HG03139 (cell line): Measurements from ENCODE around the gene RPL6.
"Not testable (repeated sequence)": the region's sequence is repeated elsewhere in the genome, so short reads cannot be mapped to it uniquely, and the experiment has no call there.

ENCODE experiments used
- ATAC-seq: cut with Tn5 transposase; IDR thresholded peaks from one replicate; pipeline ENCODE4 v1.9.1; 2021; ENCODE audit not compliant: unreplicated experiment

The RPL6 gene

DNA sequence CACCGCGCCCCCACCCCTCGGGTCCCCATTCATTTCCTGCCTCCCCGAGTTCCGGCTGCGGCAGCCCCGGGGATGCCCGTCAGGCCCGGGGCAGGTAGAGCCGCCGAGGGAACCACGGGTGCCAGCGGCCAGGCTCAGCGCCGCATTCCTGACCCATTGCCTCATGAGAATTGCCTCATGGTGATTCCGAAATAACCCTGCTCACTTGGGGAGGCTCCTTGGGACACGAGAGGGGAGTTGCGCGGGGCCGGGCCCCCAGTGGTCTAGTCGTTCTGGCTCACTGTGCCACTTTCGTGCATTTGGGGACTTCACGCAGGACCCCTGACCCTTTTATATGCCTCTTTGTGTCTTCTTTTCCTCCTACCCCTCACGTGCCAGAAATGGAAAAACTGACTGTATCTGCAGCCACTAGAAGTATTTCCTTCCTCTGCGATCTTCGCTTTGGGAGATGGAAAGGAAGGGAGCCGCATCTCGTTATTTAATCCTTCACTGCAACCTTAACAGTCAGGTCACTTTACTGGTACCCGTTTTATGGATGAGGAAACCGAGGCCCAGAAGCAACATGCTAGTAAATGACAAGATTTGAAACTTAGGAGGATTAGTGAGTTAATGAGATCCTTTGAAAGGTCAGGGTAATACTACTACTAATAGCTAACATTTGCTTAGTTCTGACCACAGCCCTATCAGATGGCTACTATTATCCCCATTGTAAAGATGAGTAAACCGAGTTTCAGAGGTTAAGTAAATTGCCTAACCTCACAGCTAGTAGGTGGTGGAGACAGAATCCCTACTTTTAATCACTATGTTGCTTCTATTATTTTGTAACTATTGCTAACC, 10.1 kb upstream of the RPL6 start:
- ATAC-seq, result no peak

DNA sequence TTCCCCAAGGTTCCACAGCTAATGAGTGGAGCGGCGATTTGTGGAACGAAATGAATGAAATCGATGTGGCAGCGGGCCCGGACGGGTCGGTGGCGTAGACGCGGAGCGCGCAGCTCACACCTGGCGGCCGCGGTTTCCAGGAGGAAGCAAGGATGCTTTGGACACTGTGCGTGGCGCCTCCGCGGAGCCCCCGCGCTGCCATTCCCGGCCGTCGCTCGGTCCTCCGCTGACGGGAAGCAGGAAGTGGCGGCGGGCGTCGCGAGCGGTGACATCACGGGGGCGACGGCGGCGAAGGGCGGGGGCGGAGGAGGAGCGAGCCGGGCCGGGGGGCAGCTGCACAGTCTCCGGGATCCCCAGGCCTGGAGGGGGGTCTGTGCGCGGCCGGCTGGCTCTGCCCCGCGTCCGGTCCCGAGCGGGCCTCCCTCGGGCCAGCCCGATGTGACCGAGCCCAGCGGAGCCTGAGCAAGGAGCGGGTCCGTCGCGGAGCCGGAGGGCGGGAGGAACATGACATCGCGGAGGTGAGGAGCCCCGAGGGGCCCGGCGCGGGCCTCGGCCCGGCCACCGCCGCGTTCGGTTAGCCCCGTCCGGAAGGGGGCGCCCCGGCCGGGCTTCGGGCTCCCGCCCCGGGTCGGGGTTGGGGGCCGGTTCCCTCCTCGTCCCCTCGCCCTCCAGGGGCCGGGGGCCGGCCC, 9.3 kb upstream of the RPL6 start, which contains the start of gene PTPN11:
PTPN11 (plus strand) TSS at position 340 of the 689 bp plus-strand sequence; CDS start at position 505, 165 bp downstream.
- peak; percentile 74 for ATAC-seq

DNA sequence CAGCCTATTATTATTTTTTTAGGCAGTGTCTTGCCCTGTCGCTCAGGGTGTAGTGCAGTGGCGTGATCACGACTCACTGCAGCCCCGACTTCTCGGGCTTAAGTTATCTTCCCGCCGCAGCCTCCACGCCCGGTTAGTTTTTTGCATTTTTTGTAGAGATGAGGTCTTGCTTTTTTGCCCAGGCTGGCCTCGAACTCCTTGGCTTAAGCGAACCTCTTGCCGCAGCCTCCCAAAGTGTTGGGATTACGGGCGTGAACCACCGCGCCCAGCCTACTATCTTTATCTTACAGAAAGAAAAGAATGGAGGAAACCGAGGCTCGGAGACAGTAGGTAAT, 8.8 kb upstream of the RPL6 start:
- ATAC-seq, result no peak

DNA sequence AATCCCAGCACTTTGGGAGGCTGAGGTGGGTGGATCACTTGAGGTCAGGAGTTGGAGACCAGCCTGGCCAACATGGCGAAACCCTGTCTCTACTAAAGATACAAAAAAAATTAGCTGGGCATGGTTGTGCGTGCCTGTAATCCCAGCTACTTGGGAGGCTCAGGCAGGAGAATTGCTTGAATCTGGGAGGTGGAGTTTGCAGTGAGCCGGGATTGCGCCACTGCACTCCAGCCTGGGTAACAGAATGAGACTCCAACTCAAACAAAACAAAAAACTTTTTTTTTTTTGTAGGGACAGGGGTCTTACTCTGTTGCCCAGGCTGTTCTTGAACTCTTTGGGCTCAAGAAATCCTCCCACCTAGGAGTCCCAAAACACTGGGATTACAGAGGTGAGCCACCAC, 6.1 kb upstream of the RPL6 start:
- not testable (repeated sequence) for ATAC-seq

DNA sequence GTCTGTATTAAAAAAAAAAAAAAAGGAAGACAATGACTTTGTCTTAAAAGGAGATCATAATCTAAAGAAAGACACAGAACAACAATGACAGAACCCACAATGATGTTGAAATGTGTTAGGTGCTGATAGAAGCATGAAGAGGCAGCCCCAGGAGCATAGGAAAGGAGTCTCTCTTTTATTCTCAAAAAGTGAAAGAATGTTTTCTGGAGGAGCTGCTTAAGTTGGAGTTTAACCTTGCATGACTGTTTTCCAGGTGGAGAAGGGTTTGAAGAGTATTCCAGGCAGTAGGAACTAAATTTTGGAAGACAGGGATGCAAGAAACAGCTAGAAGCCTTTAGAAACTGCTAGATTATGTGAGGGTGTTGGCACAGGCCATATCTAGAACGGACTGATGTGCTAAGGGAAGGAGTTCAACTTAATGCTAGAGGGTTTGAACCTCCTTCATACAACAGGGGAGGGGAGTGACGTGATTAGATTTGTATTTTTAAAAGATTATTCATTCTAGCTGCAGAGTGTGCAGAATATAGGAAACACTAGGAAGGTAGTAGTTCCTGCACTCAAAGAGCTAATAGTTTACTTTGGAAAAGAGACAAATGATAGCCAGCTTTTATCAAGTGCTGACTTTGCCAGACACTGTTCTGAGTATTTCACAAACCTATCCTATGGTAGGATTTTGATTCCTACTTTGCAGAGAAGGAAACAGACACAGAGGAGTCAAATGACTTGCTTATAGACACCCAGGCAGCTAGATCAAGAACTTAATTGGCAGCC, 4.6 kb upstream of the RPL6 start:
- no peak for ATAC-seq

DNA sequence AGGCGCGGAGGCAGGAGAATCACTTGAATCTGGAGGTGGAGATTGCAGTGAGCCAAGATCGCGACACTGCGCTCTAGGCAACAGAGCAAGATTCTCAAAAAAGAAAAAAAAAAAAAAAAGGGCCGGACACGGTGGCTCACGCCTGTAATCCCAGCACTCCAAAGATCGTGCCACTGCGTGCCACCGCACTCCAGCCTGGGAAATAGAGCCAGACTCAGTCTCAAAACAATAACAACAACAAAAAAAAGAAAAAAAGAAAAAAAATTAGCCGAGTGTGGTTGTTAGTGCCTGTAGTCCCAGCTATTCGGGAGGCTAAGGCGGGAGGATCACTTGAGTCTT, 470 bp upstream of the RPL6 start:
- no peak for ATAC-seq

DNA sequence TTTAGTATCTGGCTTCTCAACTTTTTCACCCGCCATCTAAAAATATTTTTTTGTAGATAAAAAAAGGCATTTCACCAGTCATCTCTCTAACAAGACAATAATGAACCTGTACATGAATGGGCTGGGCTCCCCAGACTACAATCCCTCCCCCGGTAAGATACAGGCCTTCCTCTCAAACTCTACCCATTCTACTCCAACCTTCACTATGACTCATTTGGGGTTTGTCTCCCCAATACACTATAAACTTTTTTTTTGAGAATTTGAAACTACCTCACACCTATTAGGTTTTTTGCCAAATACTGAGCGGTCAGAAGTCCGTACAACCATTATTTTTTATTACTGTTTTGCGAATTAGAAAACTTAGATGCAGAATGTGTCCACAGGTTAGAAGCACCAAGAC, 784 bp downstream of the RPL6 start:
- no peak for ATAC-seq

DNA sequence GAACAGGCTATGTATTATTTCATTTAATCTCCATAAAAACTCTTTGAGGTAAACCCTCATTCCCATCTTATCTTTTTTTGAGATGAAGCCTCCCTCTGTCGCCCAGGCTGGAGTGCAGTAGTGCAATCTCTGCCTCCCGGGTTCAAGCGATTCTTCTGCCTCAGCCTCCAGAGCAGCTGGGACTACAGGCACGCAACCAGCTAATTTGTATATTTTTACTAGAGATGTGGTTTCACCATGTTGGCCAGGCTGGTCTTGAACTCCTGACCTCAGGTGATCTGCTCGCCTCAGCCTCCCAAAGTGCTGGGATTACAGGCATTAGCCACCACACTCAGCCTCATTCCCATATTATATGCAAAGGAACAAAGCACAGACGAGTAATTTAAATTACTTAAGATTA, 1.7 kb downstream of the RPL6 start:
- ATAC-seq, result not testable (repeated sequence)

DNA sequence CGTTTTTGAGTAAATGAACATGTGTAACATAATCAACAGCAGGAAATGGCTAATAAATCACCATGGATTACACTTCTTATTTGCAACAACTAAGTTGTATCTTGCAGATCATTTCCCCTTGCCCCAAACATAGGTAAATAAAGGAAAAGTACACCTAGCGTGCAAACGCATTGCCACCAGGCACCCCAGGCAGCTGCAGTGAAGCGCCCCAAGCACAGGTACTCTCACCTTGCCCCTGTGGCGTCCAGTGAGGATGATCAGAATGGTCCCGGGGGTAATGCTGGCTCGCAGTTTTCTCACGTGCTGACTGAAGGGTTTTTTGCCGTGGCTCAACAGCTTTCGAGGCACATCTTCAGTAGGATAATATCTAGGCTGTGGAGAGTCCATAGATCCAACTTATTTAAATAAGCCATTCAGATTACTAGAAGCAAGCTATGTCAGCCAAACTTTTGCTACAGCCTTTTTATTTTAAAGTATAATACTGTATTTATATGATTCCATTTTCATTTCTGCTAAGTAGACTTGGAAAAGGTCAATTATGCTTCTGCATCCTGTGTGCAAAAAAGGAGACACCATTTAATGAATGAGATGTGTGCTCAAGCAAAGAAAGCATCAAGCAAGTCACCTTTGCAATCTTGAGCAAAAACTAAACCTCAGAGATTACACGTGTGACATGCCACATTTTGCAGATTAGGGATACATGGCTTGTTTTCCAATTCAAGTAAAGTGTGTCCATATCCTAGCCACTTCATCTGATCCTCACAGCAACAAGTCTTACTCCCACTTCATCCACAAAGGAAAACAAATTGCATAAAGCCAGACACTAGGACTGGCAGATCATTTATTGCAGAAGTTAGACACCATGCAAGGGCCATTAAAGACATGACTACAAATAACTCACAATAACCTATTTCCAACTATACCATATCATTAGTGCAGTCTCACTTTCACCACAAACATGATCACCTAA, 2.6 kb downstream of the RPL6 start:
- ATAC-seq, result no peak

DNA sequence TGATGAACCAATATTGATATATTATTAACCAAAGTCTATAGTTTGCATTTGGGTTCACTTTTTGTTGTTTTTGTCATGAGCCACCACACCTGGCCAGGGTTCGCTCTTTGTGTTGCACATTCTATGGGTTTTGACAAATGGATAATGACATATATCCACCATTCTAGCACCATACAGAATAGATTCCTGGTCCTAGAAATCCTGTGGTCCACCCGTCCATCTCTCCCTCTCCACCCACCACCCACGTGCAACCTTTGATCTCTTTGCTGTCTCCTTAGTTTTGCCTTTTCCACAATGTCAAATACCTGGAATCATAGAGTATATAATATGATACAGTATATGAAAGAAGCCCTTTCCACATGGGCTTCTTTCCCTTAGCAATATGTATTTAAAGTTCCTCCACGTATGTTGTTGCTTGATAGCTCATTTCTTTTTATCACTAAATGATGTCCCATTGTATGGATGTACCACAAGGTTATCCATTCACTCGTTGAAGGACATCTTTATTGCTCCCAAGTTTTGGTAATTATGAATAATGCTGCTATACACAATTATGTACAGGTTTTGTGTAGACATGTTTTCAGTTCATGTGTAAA, 7.4 kb downstream of the RPL6 start:
- no peak for ATAC-seq

DNA sequence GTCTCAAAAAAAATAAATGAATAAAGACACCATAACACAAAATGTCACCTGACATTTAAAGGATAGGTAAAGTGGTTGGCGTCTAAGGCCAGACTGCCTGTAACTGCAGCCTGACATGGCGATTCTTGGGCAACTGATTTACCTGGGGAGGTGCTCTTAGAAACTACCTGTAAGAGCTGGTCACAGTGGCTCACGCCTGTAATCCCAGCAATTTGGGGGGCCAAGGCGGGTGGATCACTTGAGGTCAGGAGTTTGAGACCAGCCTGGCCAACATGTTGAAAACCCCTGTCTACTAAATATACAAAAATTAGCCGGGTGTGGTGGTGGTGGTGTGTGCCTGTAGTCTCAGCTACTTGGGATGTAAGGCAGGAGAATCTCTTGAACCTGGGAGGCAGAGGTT, 8.4 kb downstream of the RPL6 start:
- ATAC-seq, result no peak

DNA sequence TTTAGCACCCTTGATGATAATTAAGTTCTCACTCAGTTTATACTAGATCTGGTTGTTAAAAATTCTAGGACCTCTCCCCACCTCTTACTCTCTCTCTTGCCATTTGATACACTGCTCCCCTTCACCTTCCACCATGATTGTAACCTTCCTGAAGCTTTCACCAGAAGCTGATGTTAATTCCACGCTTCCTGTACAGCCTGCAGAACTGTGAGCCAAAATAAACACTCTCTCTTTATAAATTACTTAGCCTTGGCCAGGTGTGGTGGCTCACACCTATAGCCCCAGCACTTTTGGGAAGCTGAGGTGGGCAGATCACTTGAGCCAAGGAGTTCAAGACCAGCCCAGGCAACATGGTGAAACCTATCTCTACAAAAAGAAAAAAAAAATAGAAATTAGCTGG, 16.1 kb downstream of the RPL6 start:
- no peak for ATAC-seq

DNA sequence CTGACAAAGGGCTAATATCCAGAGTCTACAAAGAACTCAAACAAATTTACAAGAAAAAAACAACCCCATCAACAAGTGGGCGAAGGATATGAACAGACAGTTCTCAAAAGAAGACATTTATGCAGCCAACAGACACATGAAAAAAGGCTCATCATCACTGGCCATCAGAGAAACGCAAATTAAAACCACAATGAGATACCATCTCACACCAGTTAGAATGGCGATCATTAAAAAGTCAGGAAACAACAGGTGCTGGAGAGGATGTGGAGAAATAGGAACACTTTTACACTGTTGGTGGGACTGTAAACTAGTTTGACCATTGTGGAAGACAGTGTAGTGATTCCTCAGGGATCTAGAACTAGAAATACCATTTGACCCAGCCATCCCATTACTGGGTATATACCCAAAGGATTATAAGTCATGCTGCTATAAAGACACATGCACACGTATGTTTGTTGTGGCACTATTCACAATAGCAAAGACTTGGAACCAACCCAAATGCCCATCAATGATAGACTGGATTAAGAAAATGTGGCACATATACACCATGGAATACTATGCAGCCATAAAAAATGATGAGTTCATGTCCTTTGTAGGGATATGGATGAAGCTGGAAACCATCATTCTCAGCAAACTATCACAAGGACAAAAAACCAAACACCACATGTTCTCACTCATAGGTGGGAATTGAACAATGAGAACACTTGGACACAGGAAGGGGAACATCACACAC, 19.3 kb downstream of the RPL6 start:
- not testable (repeated sequence) for ATAC-seq

DNA sequence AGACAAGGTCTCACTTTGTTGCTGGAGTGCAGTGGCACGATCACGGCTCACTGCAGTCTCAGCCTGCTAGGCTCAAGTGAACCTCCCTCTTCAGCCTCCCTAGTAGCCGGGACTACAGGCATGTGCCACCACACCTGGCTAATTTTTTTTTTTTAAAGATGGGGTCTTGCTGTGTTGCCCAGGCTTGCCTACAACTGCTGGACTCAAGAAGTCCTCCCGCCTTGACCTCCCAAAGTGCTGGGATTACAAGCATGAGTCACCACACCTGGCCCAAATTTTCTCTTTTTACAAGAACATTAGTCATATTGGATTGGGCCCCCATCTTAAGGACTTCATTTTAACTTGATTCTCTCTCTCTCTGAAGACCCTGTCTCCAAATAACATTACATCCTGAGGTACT, 20.2 kb downstream of the RPL6 start:
- ATAC-seq, result no peak

DNA sequence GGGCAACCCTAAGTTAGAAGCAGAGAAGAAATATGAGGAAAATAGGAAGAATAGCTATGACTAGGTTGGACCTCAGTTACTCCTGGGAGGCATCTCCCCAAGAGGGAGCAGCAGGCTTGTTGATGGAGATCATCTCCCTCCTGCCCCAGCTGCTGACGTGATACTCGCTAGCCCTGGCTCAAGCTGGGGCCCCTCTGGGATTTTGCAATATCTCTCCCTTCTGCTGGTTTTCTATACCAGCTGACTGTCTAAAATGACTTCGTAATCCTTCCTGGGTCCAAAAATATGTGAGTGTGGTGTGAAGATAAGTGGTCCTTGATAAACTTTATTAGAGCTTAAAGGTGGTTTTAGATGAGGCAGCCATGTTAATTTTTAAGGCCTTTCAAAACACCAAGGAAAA, 22.7 kb downstream of the RPL6 start:
- ATAC-seq, result no peak

DNA sequence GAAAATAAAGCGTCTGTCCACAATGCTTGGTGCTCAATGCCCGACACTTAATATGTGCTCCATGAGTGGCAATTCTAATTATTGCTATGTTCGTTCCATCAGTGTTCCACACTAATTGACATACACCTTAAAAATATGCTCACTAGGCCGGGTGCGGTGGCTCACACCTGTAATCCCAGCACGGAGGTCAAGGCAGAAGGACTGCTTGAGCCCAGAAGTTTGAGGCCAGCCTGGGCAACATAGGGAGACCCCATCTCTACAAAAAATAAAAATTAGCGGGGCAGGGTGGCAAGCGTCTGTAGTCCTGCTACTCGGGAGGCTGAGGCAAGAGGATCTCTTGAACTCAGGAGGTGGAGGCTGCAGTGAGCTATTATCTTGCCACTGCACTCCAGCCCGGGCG, 26.5 kb downstream of the RPL6 start:
- no peak for ATAC-seq

DNA sequence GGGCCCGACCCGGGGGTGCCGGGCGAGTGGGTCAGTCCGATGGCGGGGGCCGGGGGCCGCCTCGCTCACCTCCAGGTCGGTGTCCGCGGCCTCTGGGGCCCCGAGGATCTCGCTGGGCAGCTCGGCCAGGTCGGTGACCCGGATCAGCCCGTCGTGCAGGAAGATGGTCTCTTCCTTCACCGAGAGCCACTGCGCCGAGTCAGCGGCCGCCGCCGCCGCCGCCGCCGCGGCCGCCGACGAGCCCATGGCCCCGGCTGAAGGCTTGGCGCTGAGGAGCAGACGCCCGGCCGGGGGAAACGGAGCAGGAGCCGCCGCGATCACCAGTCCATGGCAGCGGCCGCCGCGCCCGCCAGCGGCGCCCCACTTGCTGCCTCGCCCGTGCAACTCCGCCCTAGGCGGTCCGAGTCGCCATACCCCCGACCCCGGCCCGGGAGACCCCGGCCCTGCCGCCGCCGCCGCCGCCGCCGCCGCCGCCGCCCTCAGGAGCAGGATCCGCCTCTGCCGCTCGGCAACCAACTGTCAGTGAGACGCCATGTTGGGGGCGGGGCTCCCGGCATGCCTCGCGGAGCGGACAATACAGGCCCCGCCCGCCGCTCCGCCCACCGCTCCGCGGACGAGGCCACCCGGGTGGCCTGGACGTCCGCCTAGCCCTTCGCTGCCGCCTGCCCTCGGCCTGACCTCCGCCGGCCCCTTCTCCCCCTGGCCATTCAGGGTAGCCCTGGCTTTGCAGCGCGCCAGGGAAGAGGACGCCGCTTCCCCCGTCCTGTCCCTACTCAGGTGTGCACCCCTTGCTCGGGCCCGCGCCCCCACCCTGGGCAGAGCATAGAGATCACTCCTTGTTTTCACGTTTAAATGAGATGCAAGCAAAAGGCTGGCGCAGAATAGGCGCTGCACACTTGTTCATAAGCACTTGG, 27.3 kb downstream of the RPL6 start, which contains the start of gene HECTD4:
HECTD4 (minus strand) TSS at position 549 of the 914 bp plus-strand sequence; CDS start at position 246, 303 bp downstream.
- ATAC-seq, result peak; percentile 79

DNA sequence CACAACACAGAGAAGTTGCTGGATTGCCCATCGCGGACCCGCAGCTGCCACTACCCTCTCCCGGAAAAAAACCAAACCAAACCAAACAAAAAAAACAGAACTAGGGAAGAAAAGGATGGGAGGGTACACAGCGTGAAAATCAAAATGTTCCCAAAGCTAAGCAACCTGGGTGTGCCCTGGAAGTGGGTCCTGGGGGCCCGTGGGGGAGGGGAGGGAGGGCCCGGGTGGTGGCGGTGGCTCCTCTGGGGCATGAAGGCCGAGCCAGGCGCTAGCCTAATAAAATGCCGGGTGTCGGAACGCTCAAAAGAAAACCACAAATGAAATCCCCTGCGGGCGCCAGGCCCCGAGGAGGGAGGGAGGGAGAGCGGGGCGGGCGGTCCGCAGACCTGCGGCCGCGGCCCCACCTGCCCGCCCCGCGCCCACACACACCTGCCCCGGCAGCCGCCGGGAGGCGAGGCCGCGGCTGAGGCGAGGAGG, 28.0 kb downstream of the RPL6 start:
- ATAC-seq, result peak; percentile 40
